Cardiac muscle cell (in vitro differentiated cells and primary cell): ENCODE measurements around the gene TEKT2. TPM values are rescaled to one million over a fixed set of nuclear protein-coding genes. Genes with fewer than 3 reads are reported as not detected.
A peak's percentile ranks its signal among the peaks of the same experiment; 100 is the strongest.

ENCODE experiments used
- DNase-seq, 2 donors: peaks; one replicate each; pipeline versions ENCODE4 v3.0.0 to v3.0.0-alpha.2; 2010 to 2017; ENCODE audit warnings: low read depth in 1 of 2, low spot score in 1 of 2
- H3K27ac ChIP-seq: fragments of 200-600 bp; sonication (generic); 2 replicates; pipeline ENCODE4 v1.5.1; 2016
- H3K27me3 ChIP-seq: fragments of 200-600 bp; sonication (generic); 2 replicates; pipeline ENCODE4 v1.6.0; 2016; ENCODE audit warnings: control low read depth
- H3K36me3 ChIP-seq: fragments of 200-600 bp; sonication (generic); 2 replicates; pipeline ENCODE4 v1.5.1; 2016; ENCODE audit warnings: control low read depth
- H3K4me1 ChIP-seq: fragments of 200-600 bp; sonication (generic); 2 replicates; pipeline ENCODE4 v1.8.1; 2017; ENCODE audit warnings: low read depth, mild to moderate bottlenecking, mixed run types
- H3K4me3 ChIP-seq: fragments of 200-600 bp; sonication (generic); 2 replicates; pipeline ENCODE4 v1.5.1; 2016; ENCODE audit warnings: mild to moderate bottlenecking
- H3K9me3 ChIP-seq: fragments of 200-600 bp; sonication (generic); 2 replicates; pipeline ENCODE4 v1.5.1; 2017; ENCODE audit warnings: low read depth, mild to moderate bottlenecking, control low read depth
- CTCF ChIP-seq: IDR thresholded peaks from 2 replicates; pipeline ENCODE4 v1.5.1; 2012; ENCODE audit warnings: low read depth, mild to moderate bottlenecking, low read length
- polyA plus RNA-seq: library from polyadenylated mRNA; unstranded; fragments of >200 nt; fragmentation: Nextera tagmentation; extraction: Ambion mirVana; gene quantifications from 2 replicates; pipeline ENCODE4 v1.2.1, GENCODE V29; 2016
- total RNA-seq: library from RNA; depleted of rRNA; stranded (reverse); fragments of >200 nt; gene quantifications from 2 replicates; pipeline ENCODE4 v1.2.3, GENCODE V29; 2016

Gene TEKT2
- total RNA-seq = 1.8 and 3.6 TPM in 2 replicates
- 0.95 and 3.8 TPM in 2 replicates for polyA plus RNA-seq

GRCh38 chr1:36083635-36084496 is at the start of gene TEKT2:
TEKT2 (plus strand) TSS chr1:36084094; CDS start chr1:36084922, 828 bp downstream.
- Histone ChIP-seq H3K27me3 (no peaks in the 10 kb centered on the region), H3K27ac (no peak within 1 kb of the TSS), H3K4me3 (peak within 1 kb of the TSS; percentile 43), H3K4me1 (no peaks in the 10 kb centered on the region), H3K9me3 (no peaks in the 10 kb centered on the region), H3K36me3 (no peaks in the 10 kb centered on the region)
- peak; percentile 63 to 82 for DNase-seq
- peak; percentile 3 for TF ChIP-seq CTCF

- Histone ChIP-seq H3K27me3 (no peaks in the 10 kb centered on the region), H3K9me3 (no peaks in the 10 kb centered on the region), H3K36me3 (peaks cover 18% of the 10 kb centered on the region), H3K27ac (no peak overlapping the region), H3K4me3 (no peak overlapping the region), H3K4me1 (no peaks in the 10 kb centered on the region)
- no peak for TF ChIP-seq CTCF
- DNase-seq = peak in 1 of 2 donors; percentile 48
These were observed 49.2 kb upstream of the TEKT2 start for GRCh38 chr1:36034692-36035091.

GRCh38 chr1:36035154-36035553 is 48.7 kb upstream of the TEKT2 start:
- no peaks in the 10 kb centered on the region for H3K27me3 ChIP-seq
- H3K4me1 ChIP-seq = no peaks in the 10 kb centered on the region
- no peak for TF ChIP-seq CTCF
- DNase-seq = no peak
- H3K27ac ChIP-seq = no peak overlapping the region
- H3K9me3 ChIP-seq = no peaks in the 10 kb centered on the region
- peaks cover 23% of the 10 kb centered on the region for H3K36me3 ChIP-seq
- H3K4me3 ChIP-seq = no peak overlapping the region

GRCh38 chr1:36040238-36040637 is 43.7 kb upstream of the TEKT2 start:
- no peaks in the 10 kb centered on the region for H3K27me3 ChIP-seq
- peaks cover 32% of the 10 kb centered on the region for H3K36me3 ChIP-seq
- DNase-seq = no peak
- no peak overlapping the region for H3K27ac ChIP-seq
- no peak overlapping the region for H3K4me3 ChIP-seq
- no peak for TF ChIP-seq CTCF
- H3K9me3 ChIP-seq = no peaks in the 10 kb centered on the region
- H3K4me1 ChIP-seq = no peaks in the 10 kb centered on the region

- Histone ChIP-seq H3K27ac (no peak overlapping the region), H3K9me3 (no peaks in the 10 kb centered on the region), H3K36me3 (peaks cover 17% of the 10 kb centered on the region), H3K27me3 (no peaks in the 10 kb centered on the region), H3K4me1 (no peaks in the 10 kb centered on the region), H3K4me3 (no peak overlapping the region)
- no peak for DNase-seq
- TF ChIP-seq CTCF = no peak
These were observed 32.1 kb upstream of the TEKT2 start for GRCh38 chr1:36051821-36052220.
